ENCODE measurements around the gene DPP4. TPM values are rescaled to one million over a fixed set of nuclear protein-coding genes. Genes with fewer than 3 reads are reported as not detected.
"Not testable (repeated sequence)": the region's sequence is repeated elsewhere in the genome, so short reads cannot be mapped to it uniquely, and the experiment has no call there.

DPP4 gene
- total and polyA plus RNA-seq, 5 experiments from 2014 or later: 13.3 to 49.6 (median 27.0) TPM

GRCh38 chr2:162050513-162050961 is 23.5 kb downstream of the DPP4 start:
- peaks cover 17 to 31% (median 19%) of the 10 kb centered on the region in 4 donors for H3K4me1 Mint-ChIP-seq
- H3K27ac Mint-ChIP-seq: peak overlapping the region in 3 of 10 donors; percentile 14 to 37 (median 22)
- no peaks in the 10 kb centered on the region for H3K9me3 Mint-ChIP-seq
- no peak overlapping the region for H3K4me3 Mint-ChIP-seq
- no peaks in the 10 kb centered on the region for H3K27me3 Mint-ChIP-seq
- no peak for ATAC-seq
- POLR2A ChIA-PET: no interaction called here
- peaks cover 0 to 7% (median 7%) of the 10 kb centered on the region in 3 donors for H3K36me3 Mint-ChIP-seq
- DNase-seq: no peak

- H3K4me3 Mint-ChIP-seq, H3K36me3 Mint-ChIP-seq, DNase-seq, H3K9me3 Mint-ChIP-seq, H3K27me3 Mint-ChIP-seq, ATAC-seq, POLR2A ChIA-PET, H3K27ac Mint-ChIP-seq: not testable (repeated sequence)
- peaks cover 12 to 23% (median 16%) of the 10 kb centered on the region in 4 donors for H3K4me1 Mint-ChIP-seq
These were observed 24.9 kb downstream of the DPP4 start for GRCh38 chr2:162049089-162049488.

DNA sequence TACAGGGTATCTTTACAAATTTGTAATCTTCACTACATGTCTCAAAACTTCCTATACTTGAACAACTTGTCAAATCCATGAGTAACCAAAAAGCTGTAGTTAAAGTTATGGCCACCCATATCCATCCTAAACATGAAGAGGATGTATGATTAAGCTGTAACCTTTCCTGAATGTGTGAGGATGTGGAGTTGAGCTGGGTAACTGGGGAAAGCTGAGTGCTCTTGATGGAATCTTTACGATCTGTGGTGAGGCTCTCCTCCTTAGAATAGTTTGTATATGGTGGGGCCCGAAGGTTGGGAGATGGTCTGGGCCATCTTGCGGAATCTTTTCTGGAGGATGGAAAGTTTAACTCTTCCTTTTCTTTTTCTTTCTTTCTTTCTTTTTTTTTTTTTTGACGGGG is 29.4 kb downstream of the DPP4 start:
- Mint-ChIP-seq H3K9me3 (no peaks in the 10 kb centered on the region), H3K27ac (no peak overlapping the region), H3K4me1 (peaks cover 0 to 13% (median 6%) of the 10 kb centered on the region in 4 donors), H3K36me3 (peaks cover 6 to 26% (median 12%) of the 10 kb centered on the region in 3 donors), H3K4me3 (no peak overlapping the region), H3K27me3 (no peaks in the 10 kb centered on the region)
- DNase-seq: no peak
- POLR2A ChIA-PET: no interaction called here
- no peak for ATAC-seq

- Mint-ChIP-seq H3K27me3 (no peaks in the 10 kb centered on the region), H3K9me3 (no peaks in the 10 kb centered on the region), H3K4me1 (peaks cover 0 to 6% (median under 1%) of the 10 kb centered on the region in 4 donors), H3K4me3 (no peak overlapping the region), H3K36me3 (peaks cover 16 to 35% (median 18%) of the 10 kb centered on the region in 3 donors), H3K27ac (peak overlapping the region in 3 of 10 donors; percentile 20 to 34 (median 22))
- no peak for ATAC-seq
- no peak for DNase-seq
- POLR2A ChIA-PET: interaction anchor here (0.6 kb wide), 1 partner anchor 1636 kb away, joined by 3 read pairs; no protein-coding TSS in a partner anchor
These were observed 30.9 kb downstream of the DPP4 start for GRCh38 chr2:162043132-162043531.

DNA sequence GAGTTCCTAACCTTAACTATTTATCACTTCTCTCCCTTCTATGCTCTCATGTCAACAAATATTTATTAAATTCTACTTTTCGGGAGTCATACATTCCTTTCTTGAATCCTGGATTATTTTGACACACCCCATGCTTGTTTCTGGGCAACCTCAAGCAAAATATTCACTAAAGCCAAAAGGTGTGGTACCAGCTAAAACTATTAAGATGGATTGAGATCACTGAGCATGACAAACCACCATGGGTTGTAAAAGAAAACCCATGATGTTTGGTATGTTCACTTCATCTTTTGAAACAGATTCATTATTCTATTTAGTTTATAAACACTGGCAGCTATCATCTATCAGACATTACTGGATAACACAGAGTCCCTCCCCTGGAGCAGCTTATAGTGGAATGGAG is 32.5 kb downstream of the DPP4 start:
- DNase-seq: no peak
- Mint-ChIP-seq H3K4me3 (no peak overlapping the region), H3K4me1 (peaks cover 0 to 6% (median 0%) of the 10 kb centered on the region in 4 donors), H3K9me3 (no peaks in the 10 kb centered on the region), H3K27me3 (no peaks in the 10 kb centered on the region), H3K36me3 (peaks cover 23 to 46% (median 29%) of the 10 kb centered on the region in 3 donors), H3K27ac (no peak overlapping the region)
- POLR2A ChIA-PET: no interaction called here
- ATAC-seq: no peak

GRCh38 chr2:162038725-162039124 is 35.3 kb downstream of the DPP4 start:
- DNase-seq (no peak), ATAC-seq (no peak)
- POLR2A ChIA-PET: no interaction called here
- H3K9me3 Mint-ChIP-seq: no peaks in the 10 kb centered on the region
- H3K27ac Mint-ChIP-seq: no peak overlapping the region
- H3K4me3 Mint-ChIP-seq: no peak overlapping the region
- peaks cover 23 to 68% (median 51%) of the 10 kb centered on the region in 3 donors for H3K36me3 Mint-ChIP-seq
- peaks cover 0 to 6% (median 0%) of the 10 kb centered on the region in 4 donors for H3K4me1 Mint-ChIP-seq
- H3K27me3 Mint-ChIP-seq: no peaks in the 10 kb centered on the region

- ATAC-seq: no peak
- H3K9me3 Mint-ChIP-seq: no peaks in the 10 kb centered on the region
- no peak overlapping the region for H3K27ac Mint-ChIP-seq
- POLR2A ChIA-PET: no interaction called here
- H3K4me3 Mint-ChIP-seq: no peak overlapping the region
- no peak for DNase-seq
- H3K36me3 Mint-ChIP-seq: peaks cover 27 to 70% (median 58%) of the 10 kb centered on the region in 3 donors
- no peaks in the 10 kb centered on the region for H3K27me3 Mint-ChIP-seq
- H3K4me1 Mint-ChIP-seq: peaks cover 0 to 7% (median 0%) of the 10 kb centered on the region in 4 donors
These were observed 36.1 kb downstream of the DPP4 start for GRCh38 chr2:162037886-162038285.

- no peak overlapping the region for H3K4me3 Mint-ChIP-seq
- DNase-seq: no peak
- no peaks in the 10 kb centered on the region for H3K9me3 Mint-ChIP-seq
- POLR2A ChIA-PET: no interaction called here
- H3K27me3 Mint-ChIP-seq: no peaks in the 10 kb centered on the region
- H3K4me1 Mint-ChIP-seq: peaks cover 0 to 4% (median 0%) of the 10 kb centered on the region in 4 donors
- ATAC-seq: no peak
- H3K27ac Mint-ChIP-seq: no peak overlapping the region
- peaks cover 24 to 65% (median 65%) of the 10 kb centered on the region in 3 donors for H3K36me3 Mint-ChIP-seq
These were observed 36.8 kb downstream of the DPP4 start for GRCh38 chr2:162037028-162037795.

GRCh38 chr2:162035981-162036380 is 38.0 kb downstream of the DPP4 start:
- Mint-ChIP-seq H3K4me1 (peaks cover 0 to 4% (median 0%) of the 10 kb centered on the region in 4 donors), H3K36me3 (peaks cover 24 to 77% (median 66%) of the 10 kb centered on the region in 3 donors), H3K27me3 (no peaks in the 10 kb centered on the region), H3K9me3 (no peaks in the 10 kb centered on the region), H3K4me3 (no peak overlapping the region), H3K27ac (peak overlapping the region in 1 of 10 donors; percentile 35)
- POLR2A ChIA-PET: no interaction called here
- DNase-seq (no peak), ATAC-seq (no peak)

- peaks cover 9 to 63% (median 38%) of the 10 kb centered on the region in 3 donors for H3K36me3 Mint-ChIP-seq
- POLR2A ChIA-PET: no interaction called here
These were observed 43.4 kb downstream of the DPP4 start for GRCh38 chr2:162030363-162031190.

DNA sequence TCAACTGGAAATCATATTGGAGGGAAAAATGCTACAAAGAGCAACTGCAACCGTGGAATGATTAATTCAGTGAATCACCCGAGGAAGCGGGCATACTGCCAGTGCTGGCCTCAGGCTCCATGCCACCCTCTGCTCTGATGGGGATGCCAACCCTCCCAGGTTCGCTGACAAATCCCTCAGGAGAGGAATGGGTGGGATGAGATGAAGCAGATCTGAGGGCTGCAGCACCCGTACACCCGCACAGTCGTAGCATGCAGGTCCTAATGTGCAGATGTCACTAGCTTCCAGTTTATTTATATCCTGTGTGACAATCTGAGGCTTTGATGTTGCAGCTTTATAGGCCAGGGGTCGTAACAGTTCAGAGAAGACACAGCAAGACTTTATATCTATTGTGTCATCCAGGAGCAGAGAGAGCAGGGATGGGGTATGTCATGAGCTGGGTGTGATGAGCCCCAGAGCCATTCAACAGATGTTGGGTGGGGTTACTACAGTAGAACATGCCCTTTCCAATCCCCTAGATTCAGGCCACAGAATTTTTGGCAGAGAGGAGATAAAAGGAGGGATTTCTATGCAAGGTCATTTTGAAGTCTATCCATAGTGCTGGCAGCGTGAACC is 44.6 kb downstream of the DPP4 start:
- DNase-seq (no peak), ATAC-seq (peak in 1 of 2 donors; percentile 29)
- H3K9me3 Mint-ChIP-seq: no peaks in the 10 kb centered on the region
- H3K4me3 Mint-ChIP-seq: no peak overlapping the region
- peaks cover 9 to 59% (median 27%) of the 10 kb centered on the region in 3 donors for H3K36me3 Mint-ChIP-seq
- peaks cover 15 to 23% (median 19%) of the 10 kb centered on the region in 4 donors for H3K4me1 Mint-ChIP-seq
- POLR2A ChIA-PET: interaction anchor here (0.7 to 1.2 kb wide), 2 partner anchors 9 to 11 kb away, joined by 3 to 4 read pairs; no protein-coding TSS in a partner anchor
- H3K27ac Mint-ChIP-seq: peak overlapping the region in 4 of 10 donors; percentile 7 to 51 (median 16)
- H3K27me3 Mint-ChIP-seq: no peaks in the 10 kb centered on the region

More at GRCh38 chr2:162030363-162031190, 43.4 kb downstream of the DPP4 start:
- H3K27ac Mint-ChIP-seq: peak overlapping the region in 4 of 10 donors; percentile 13 to 72 (median 22)
- DNase-seq: no peak
- H3K9me3 Mint-ChIP-seq: no peaks in the 10 kb centered on the region
- ATAC-seq: no peak
- H3K4me3 Mint-ChIP-seq: no peak overlapping the region
- H3K4me1 Mint-ChIP-seq: peaks cover 9 to 12% (median 11%) of the 10 kb centered on the region in 4 donors
- H3K27me3 Mint-ChIP-seq: no peaks in the 10 kb centered on the region

DNA sequence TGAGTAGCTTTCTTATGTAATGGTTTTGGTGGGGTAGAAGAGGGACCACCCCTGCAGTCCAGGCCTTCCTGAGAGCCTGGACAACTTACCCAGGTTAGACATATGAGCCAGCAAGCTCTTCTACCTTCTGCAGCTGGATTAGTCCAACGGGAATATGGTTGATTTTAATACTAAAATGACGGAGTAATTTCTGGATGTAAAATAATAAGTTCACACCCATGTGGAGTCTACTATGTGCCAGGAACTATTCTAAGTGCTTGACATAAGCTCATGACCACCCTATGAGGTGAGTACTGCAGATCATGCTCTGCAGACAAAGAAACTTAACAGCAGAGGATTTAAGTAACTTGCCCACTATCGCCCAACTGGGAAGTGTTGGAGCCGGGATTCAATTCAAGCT is 45.5 kb downstream of the DPP4 start:
- H3K4me1 Mint-ChIP-seq: peaks cover 16 to 28% (median 24%) of the 10 kb centered on the region in 4 donors
- H3K36me3 Mint-ChIP-seq: peaks cover 10 to 52% (median 24%) of the 10 kb centered on the region in 3 donors
- no peaks in the 10 kb centered on the region for H3K27me3 Mint-ChIP-seq
- H3K9me3 Mint-ChIP-seq: no peaks in the 10 kb centered on the region
- DNase-seq (no peak), ATAC-seq (no peak)
- peak overlapping the region in 2 of 10 donors; percentile 29 to 62 for H3K27ac Mint-ChIP-seq
- H3K4me3 Mint-ChIP-seq: no peak overlapping the region
- POLR2A ChIA-PET: interaction anchor here (0.7 kb wide), 1 partner anchor 8 kb away, joined by 3 read pairs; no protein-coding TSS in a partner anchor
